K562 (cell line): ENCODE measurements around the gene MOB1B. TPM values are rescaled to one million over a fixed set of nuclear protein-coding genes. Genes with fewer than 3 reads are reported as not detected.
A peak's percentile ranks its signal among the peaks of the same experiment; 100 is the strongest.
"Not testable (repeated sequence)": the region's sequence is repeated elsewhere in the genome, so short reads cannot be mapped to it uniquely, and the experiment has no call there.

Experiments used
- ATAC-seq: fragments of 200-7000 bp; cut with Tn5 transposase; 3 replicates; pipeline ENCODE4 v1.9.1; 2020; ENCODE audit warnings: moderate library complexity
- BruUV-seq: library from RNA; stranded (reverse); fragments of 400-500 nt; replicated peaks from 2 replicates; lab custom pipeline; 2021; lab: Mats Ljungman, UMichigan
- CTCF ChIA-PET: fragments of 300-600 bp; formaldehyde crosslinking; extraction: SDS; loops from one replicate; lab custom pipeline; 2021; ENCODE audit warnings: low intra/inter-chr PET ratio; lab: Yijun Ruan, JAX
- POLR2A ChIA-PET: fragments of 300-600, 350-650 bp; sonication (Branson Sonifier 250); formaldehyde crosslinking; extraction: SDS; loops from one replicate; lab custom pipeline; 2021; ENCODE audit warnings: antibody characterized with exemption, inconsistent platforms; lab: Yijun Ruan, JAX
- DNase-seq, 4 experiments: peaks; one replicate each; pipeline versions ENCODE4 v3.0.0 to v3.0.0-alpha.2; 2011 to 2018; ENCODE audit warnings: low spot score in 3 of 4, mixed read lengths in 3 of 4; ENCODE audit errors: extremely low read depth in 1 of 4
- FAIRE-seq: peaks from 2 replicates; lab custom pipeline; 2011; peaks lifted over from hg19 to GRCh38; lab: Jason Lieb, UNC
- H2AFZ ChIP-seq: 2 replicates; pipeline ENCODE4 v1.6.0; 2011; ENCODE audit warnings: low read depth, low read length, control low read depth, inconsistent platforms
- H3K27ac ChIP-seq: fragments of 200-600 bp; 3 replicates; pipeline ENCODE4 v1.8.0; 2011; ENCODE audit warnings: low read depth, mild to moderate bottlenecking, control low read depth, inconsistent platforms, low read length, moderate library complexity, mixed read lengths; ENCODE audit errors: extremely low read depth
- H3K27me3 ChIP-seq, 2 experiments: fragments of 300-600 bp in 1 of 2; 2 replicates in 1 of 2; 3 replicates in 1 of 2; pipeline versions ENCODE4 v1.6.0 to v1.8.0; 2011; ENCODE audit warnings: inconsistent platforms in 2 of 2, low read length in 2 of 2, mild to moderate bottlenecking in 1 of 2, mixed read lengths in 1 of 2, moderate library complexity in 1 of 2; ENCODE audit not compliant: control insufficient read depth in 2 of 2, insufficient read depth in 2 of 2
- H3K36me3 ChIP-seq: fragments of 300-600 bp; 3 replicates; pipeline ENCODE4 v1.8.0; 2011; ENCODE audit warnings: mild to moderate bottlenecking, low read length, inconsistent platforms; ENCODE audit not compliant: control insufficient read depth, insufficient read depth
- H3K4me1 ChIP-seq, 2 experiments: fragments of 200-600 bp in 1 of 2; replicated peaks in 1 of 2; 2 replicates in 1 of 2; 3 replicates in 1 of 2; pipeline versions ENCODE4 v1.5.1 to v1.8.0; 2011; ENCODE audit warnings: inconsistent platforms in 2 of 2, low read length in 2 of 2, mild to moderate bottlenecking in 1 of 2, mixed read lengths in 1 of 2, moderate library complexity in 1 of 2; ENCODE audit not compliant: control insufficient read depth in 2 of 2, insufficient read depth in 2 of 2
- H3K4me2 ChIP-seq: 2 replicates; pipeline ENCODE4 v1.6.1; 2011; ENCODE audit warnings: low read length, control low read depth, inconsistent platforms, mixed read lengths; ENCODE audit not compliant: insufficient read depth
- H3K4me3 ChIP-seq: fragments of 200-600 bp; sonication (generic), shearing (Covaris generic); 2 replicates; pipeline ENCODE4 v1.5.1; 2016; ENCODE audit warnings: control low read depth, inconsistent platforms
- H3K79me2 ChIP-seq: fragments of 200-600 bp; 3 replicates; pipeline ENCODE4 v1.8.0; 2011; ENCODE audit warnings: low read length, inconsistent platforms; ENCODE audit not compliant: control insufficient read depth, insufficient read depth
- H3K9ac ChIP-seq, 2 experiments: 2 replicates each; pipeline versions ENCODE4 v1.6.0 to v1.6.1; 2011; ENCODE audit warnings: low read depth in 2 of 2, low read length in 2 of 2, control low read depth in 1 of 2, inconsistent platforms in 1 of 2, mild to moderate bottlenecking in 1 of 2, mixed read lengths in 1 of 2; ENCODE audit not compliant: insufficient read depth in 1 of 2
- H3K9me1 ChIP-seq: one replicate; pipeline ENCODE4 v1.6.0; 2011; ENCODE audit warnings: inconsistent platforms, mild to moderate bottlenecking, low read length, moderate library complexity; ENCODE audit not compliant: control insufficient read depth, insufficient read depth
- H3K9me3 ChIP-seq: replicated peaks from 2 replicates; pipeline ENCODE4 v1.5.1; 2011; ENCODE audit warnings: low read depth, low read length, inconsistent platforms; ENCODE audit not compliant: control insufficient read depth, insufficient read depth
- H4K20me1 ChIP-seq: replicated peaks from 2 replicates; pipeline ENCODE4 v1.6.1; 2011; ENCODE audit warnings: low read length, inconsistent platforms, mixed read lengths; ENCODE audit not compliant: control insufficient read depth, insufficient read depth
- CHD1 ChIP-seq: fragments of 200-600 bp; sonication (generic); IDR thresholded peaks from one replicate; pipeline ENCODE4 v1.6.1; 2012; ENCODE audit warnings: mild to moderate bottlenecking, moderate library complexity, low read length, inconsistent platforms
- CTCF ChIP-seq, 3 experiments: IDR thresholded peaks in 2 of 3; conservative IDR thresholded peaks in 1 of 3; 2 replicates each; pipeline ENCODE4 v1.5.1; 2011 to 2012; ENCODE audit warnings: low read length in 3 of 3, mild to moderate bottlenecking in 3 of 3, control low read depth in 2 of 3, improper control_type of control experiment in 1 of 3, inconsistent platforms in 1 of 3, low read depth in 1 of 3, mixed read lengths in 1 of 3, moderate library complexity in 1 of 3; ENCODE audit not compliant: insufficient read depth in 2 of 3
- RAD21 ChIP-seq, 2 experiments: fragments of 250-450 bp in 1 of 2; fragments of 450-650 bp in 1 of 2; sonication (Bioruptor Pico) in 1 of 2; formaldehyde crosslinking in 1 of 2; IDR thresholded peaks in 1 of 2; conservative IDR thresholded peaks in 1 of 2; 2 replicates each; pipeline versions ENCODE4 v1.4.0 to v1.8.0; 2020 to 2022; ENCODE audit warnings: mild to moderate bottlenecking in 2 of 2, moderate library complexity in 1 of 2
- SPI1 ChIP-seq: IDR thresholded peaks from 2 replicates; pipeline ENCODE4 v1.6.1; 2011; ENCODE audit warnings: low read depth, low read length, control low read depth, borderline replicate concordance
- ZNF224 ChIP-seq: sonication (generic); formaldehyde crosslinking; IDR thresholded peaks from 2 replicates; pipeline ENCODE4 v1.8.0; 2022; ENCODE audit warnings: mild to moderate bottlenecking, missing genetic modification reagents
- WGBS: fragments of 100-300 bp; shearing (Covaris generic); methylation state at CpG from one replicate; pipeline ENCODE4 v1.1.6; 2016; ENCODE audit warnings: low coverage, mixed read lengths; ENCODE audit not compliant: insufficient coverage; ENCODE audit errors: missing lambda C conversion rate; 5-methylcytosine and 5-hydroxymethylcytosine counted together
- in situ Hi-C: fragments of 300-500 bp; cut with MboI; formaldehyde crosslinking; loops from 4 replicates; pipeline ENCODE4 v1.15.0; 2018; ENCODE audit warnings: inconsistent platforms, mixed read lengths
- intact Hi-C: fragments of 100-400 bp; cut with micrococcal nuclease; formaldehyde crosslinking; loops from 2 replicates; pipeline ENCODE4 v1.14.2; 2022
- polyA plus RNA-seq, 8 experiments: library from polyadenylated mRNA; depleted of rRNA in 4 of 8; stranded (reverse) in 5 of 8; unstranded in 3 of 8; fragments of >200 nt; fragmentation: Nextera tagmentation in 2 of 8; fragmentation: Illumina TruSeq in 1 of 8; extraction: Ambion mirVana in 2 of 8; extraction: Trizol in 1 of 8; gene quantifications; 2 replicates each; pipeline versions ENCODE4 v1.2.1 to v1.2.3, GENCODE V29; 2011 to 2014; ENCODE audit warnings: inconsistent platforms in 1 of 8, missing spikeins in 1 of 8
- total RNA-seq, 7 experiments: library from RNA; depleted of rRNA in 6 of 7; stranded (reverse); fragments of >200 nt in 6 of 7; fragmentation: Illumina TruSeq in 2 of 7; extraction: Trizol in 2 of 7; gene quantifications; 2 replicates each; pipeline versions ENCODE4 v1.2.1 to v1.2.3, GENCODE V29; 2011 to 2021; ENCODE audit warnings: low replicate concordance in 1 of 7

MOB1B gene
- total and polyA plus RNA-seq, 9 of the 15 experiments (the other 6 are each of a cell fraction or from before 2014, with no cell fraction given): 8.4 to 37.8 (median 19.0) TPM

- H3K9ac ChIP-seq, H3K9me1 ChIP-seq, H3K27me3 ChIP-seq, H4K20me1 ChIP-seq, H3K4me2 ChIP-seq, intact Hi-C loops, POLR2A ChIA-PET, BruUV-seq, H3K9me3 ChIP-seq, H3K27ac ChIP-seq, CTCF ChIA-PET, ATAC-seq, H3K4me3 ChIP-seq, in situ Hi-C loops, DNase-seq, FAIRE-seq, H2AFZ ChIP-seq: not testable (repeated sequence)
- TF ChIP-seq SPI1: peak; percentile 5; the same call in 1 of the 2 replicates
- Histone ChIP-seq H3K4me1 (peaks cover 0 to 11% of the 10 kb centered on the region in 2 experiments; a peak in 2 of 5 replicates), H3K79me2 (peaks cover 23% of the 10 kb centered on the region), H3K36me3 (peaks cover 16% of the 10 kb centered on the region; the same call in 1 of the 3 replicates)
- WGBS: 88% methylated on average over 4 of the region's 4 CpGs
These were observed 99.2 kb downstream of the MOB1B start for GRCh38 chr4:71001363-71001762.

- 67% methylated on average over 6 of the region's 7 CpGs for WGBS
- in situ Hi-C loops: no loop called here
- Histone ChIP-seq H2AFZ (no peak overlapping the region), H3K36me3 (peaks cover 4% of the 10 kb centered on the region; the same call in 2 of the 3 replicates), H3K27me3 (no peaks in the 10 kb centered on the region), H3K4me2 (no peak overlapping the region), H3K4me1 (no peaks in the 10 kb centered on the region; a peak in 1 of 5 replicates), H3K9me1 (no peaks in the 10 kb centered on the region), H3K79me2 (peaks cover 12% of the 10 kb centered on the region; the same call in 2 of the 3 replicates), H3K4me3 (no peak overlapping the region), H3K9me3 (no peaks in the 10 kb centered on the region), H3K27ac (no peak overlapping the region), H4K20me1 (no peaks in the 10 kb centered on the region), H3K9ac (no peak overlapping the region; a peak in 1 of 4 replicates)
- no peak for FAIRE-seq
- no peak for DNase-seq
- no TSS peak for BruUV-seq
- peak; percentile 64; the same call in 2 of the 3 replicates for ATAC-seq
- ChIA-PET POLR2A (interaction anchor here (1.5 kb wide), 1 partner anchor 10 kb away, joined by 3 read pairs; no protein-coding TSS in a partner anchor), CTCF (no interaction called here)
- TF ChIP-seq CHD1: no peak
- TF ChIP-seq RAD21 (CRISPR knock-in tag; conservative IDR thresholded peaks at IDR 0.05 in 1 of 2, IDR thresholded peaks at IDR 0.05 in 1 of 2): peak in 1 of 2 experiments; percentile 17; a peak in 1 of 4 replicates
- no peak for TF ChIP-seq ZNF224 (CRISPR knock-in tag)
- TF ChIP-seq CTCF (IDR thresholded peaks at IDR 0.05 in 2 of 3, conservative IDR thresholded peaks at IDR 0.05 in 1 of 3; ENCODE audit: insufficient read depth in 2 of 3, low read depth in 1 of 3, low read length in 3 of 3): peak; percentile 8 to 26 (median 11); a peak in 1 of 6 replicates
- intact Hi-C loops: no loop called here
These were observed 102.2 kb downstream of the MOB1B start for GRCh38 chr4:71004281-71004851.

GRCh38 chr4:71005025-71005424, 102.9 kb downstream of the MOB1B start:
- intact Hi-C loops: loop anchor here (5.0 kb wide), 2 partner anchors 168 to 353 kb away; partner anchors contain the start of gene GRSF1
- H4K20me1 ChIP-seq, H3K9ac ChIP-seq, H3K36me3 ChIP-seq, H3K4me2 ChIP-seq, POLR2A ChIA-PET, DNase-seq, H3K27ac ChIP-seq, H3K4me1 ChIP-seq, FAIRE-seq, H3K9me1 ChIP-seq, H3K9me3 ChIP-seq, H3K27me3 ChIP-seq, ATAC-seq, H3K4me3 ChIP-seq, H2AFZ ChIP-seq, in situ Hi-C loops, CTCF ChIA-PET, BruUV-seq: not testable (repeated sequence)
- 96% methylated on average over 6 of the region's 6 CpGs for WGBS
- H3K79me2 ChIP-seq: peaks cover 15% of the 10 kb centered on the region; the same call in 2 of the 3 replicates
